ENCODE measurements around the gene IKZF2.

IKZF2 gene

DNA sequence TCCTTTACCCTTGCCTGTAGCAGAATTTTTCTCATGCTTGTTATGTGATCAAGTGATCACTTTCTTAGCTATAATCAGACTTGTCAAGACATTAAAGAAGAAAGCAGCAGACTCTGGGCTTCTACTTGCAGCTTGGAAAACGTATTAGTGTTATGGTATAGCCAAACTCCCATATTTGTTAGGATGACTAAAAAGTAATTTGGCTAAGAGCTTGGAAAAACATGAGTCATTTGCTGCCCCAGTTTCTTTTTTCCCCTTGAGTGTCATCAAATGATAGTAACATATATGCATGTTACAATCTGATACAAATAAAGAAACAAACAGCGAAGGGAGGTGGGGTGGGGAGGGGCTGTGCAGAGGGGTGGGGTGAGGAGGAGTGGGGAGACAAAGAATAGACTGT is 155.5 kb downstream of the IKZF2 start:
- no peak for DNase-seq

DNA sequence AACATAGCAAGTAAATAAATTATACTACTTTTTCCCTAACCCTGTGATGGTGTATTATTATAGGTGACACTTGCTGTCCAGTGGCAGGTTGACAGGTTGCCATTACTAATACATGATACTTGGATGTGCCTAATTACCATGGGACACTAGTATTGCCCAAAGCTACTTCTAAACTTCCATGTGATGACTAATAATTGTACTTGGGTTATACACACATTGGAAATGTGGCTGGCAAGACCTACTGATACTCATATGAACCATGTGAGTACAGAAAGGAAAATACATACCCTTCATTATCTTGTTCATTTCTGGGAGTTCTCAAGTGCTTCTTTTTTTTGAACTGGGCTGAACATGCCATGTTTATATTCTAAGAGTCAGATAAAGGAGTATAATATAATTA is 156.4 kb downstream of the IKZF2 start:
- DNase-seq = no peak

DNA sequence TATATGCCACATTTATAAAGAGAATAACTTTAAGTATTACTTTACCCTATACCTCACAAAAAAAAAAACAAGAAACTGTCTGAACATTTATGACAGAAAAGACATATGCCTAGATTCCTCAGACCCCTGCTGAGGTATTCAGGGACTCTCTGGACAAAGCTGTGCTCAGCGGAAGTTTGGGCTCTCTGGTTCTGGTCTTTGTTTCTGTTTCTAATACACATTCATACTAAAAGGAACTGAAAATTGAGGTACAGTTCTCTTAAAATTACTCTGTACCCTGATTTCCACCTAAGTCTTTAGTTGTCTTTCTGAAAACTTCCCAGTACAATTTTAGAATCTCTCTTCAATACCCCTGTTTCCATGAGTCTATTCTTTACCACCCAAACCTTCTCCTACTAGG is 160.3 kb downstream of the IKZF2 start:
- no peak for DNase-seq

DNA sequence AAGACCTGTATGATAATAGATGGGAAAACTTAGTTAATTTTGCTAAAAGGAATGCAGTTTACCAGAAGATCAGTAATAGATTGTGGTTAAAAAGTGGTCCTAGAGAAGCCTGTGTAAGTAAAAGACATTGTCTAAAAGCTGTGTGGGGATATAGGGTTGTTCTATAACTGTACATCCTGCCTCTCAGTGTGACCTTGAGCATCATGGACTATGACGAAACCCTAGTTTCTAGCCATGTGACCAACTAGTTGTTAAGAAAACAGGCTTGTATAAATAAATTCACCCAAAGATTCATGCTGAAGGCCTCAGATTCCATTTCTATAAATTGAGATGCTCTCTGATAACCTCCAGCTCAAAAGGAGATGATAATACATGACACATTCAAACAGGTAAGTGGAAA is 160.7 kb downstream of the IKZF2 start:
- no peak for DNase-seq

DNA sequence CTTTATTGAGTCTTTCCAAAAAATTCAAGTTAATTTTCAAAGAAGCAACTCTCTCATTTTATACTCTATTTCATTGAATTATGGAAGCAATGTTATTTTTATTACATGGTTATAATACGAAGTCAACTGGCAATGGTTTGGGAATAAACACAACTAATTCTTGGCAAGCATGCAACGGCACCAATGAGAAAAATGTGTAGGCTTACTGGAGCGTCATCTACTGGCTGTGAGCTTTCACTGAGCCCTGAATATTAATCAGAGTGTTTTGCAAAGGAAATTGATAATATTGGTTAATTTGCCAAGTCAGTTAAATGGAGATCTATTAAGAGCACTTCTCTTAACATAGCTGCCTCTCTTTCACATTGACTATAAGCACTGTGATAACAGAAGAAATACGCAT is 163.9 kb downstream of the IKZF2 start:
- no peak for DNase-seq

DNA sequence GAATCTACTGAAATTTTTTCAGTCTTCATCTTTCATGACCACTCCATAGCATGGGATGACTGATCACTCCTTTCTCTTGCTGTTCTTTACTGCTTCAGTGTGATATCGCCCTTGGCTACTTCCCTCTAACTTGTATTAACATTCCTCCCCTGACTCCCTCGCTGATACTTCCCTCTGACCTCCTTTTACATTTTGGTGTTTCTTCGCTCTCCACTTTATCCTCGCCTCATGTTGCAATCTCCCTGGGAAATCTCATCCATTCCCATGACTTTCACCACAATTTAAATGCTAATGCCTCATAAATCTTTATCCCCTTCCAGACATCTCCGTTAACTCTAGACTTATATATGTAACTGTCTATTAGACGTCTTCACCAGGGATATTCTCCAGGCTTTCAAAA is 167.3 kb downstream of the IKZF2 start:
- no peak for DNase-seq

DNA sequence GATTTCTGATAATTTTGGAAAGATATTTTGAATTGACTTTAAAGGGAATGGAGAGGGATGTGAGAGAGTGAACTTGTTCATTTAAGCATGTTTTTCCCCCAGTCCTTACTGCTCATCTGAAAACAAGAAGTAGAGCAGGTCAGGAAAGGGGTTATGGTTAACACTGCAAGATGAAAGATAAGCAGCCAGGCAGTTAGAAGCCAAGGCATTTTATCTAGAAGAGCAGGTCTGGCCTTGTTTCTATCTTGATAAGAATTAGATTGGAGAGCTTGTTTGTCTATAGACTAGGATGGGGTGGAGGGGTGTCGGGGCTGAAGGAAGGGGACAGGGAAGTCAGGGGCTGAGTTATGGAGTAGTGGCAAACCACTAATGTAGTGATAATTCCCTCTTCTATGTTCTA is 171.6 kb downstream of the IKZF2 start:
- no peak for DNase-seq

DNA sequence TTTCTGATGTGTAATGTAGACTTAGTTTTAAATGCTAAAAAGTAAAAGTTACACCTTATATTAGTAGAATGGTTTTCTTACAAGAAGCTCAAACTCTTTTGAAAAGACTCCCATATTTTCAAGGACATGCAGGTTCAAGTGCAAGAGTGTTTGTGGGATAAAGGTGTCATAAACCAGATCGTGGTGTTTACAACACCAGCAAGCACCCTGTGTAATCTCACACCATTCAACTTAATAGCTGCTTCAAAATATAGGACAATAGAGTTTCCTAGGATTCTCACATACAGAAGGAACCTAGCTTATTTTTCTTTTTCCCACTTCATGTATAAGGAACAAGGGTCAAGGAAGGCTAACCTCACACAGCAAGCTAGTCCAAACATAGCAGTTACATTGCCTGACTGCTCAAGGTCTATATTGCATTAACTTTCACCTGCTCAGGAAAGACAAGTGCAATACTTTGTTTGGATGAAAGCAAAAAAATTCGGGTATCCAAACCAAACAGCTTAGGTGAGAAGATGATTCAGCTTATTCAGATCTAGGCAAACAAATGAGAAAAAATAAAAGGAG is 172.3 kb downstream of the IKZF2 start:
- no peak for DNase-seq

DNA sequence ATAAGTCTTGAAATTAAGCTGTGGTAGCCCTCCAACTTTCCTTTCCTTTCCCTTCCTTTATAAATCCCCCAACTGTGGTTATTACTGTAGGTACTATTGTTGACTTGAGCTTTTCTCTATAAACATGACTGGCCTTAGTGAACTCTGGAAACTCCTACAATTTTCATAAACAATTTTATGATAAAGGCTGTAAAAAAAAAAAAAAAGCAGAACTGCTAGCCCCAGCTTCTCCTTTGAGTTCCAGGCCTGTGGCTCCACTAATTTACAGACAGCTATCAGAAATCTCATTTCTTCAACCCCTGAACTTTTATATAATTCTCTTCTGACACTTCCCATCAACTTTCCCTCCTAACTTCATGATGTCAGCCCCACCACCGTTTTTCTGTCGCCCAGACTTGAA is 174.3 kb downstream of the IKZF2 start:
- DNase-seq = no peak

DNA sequence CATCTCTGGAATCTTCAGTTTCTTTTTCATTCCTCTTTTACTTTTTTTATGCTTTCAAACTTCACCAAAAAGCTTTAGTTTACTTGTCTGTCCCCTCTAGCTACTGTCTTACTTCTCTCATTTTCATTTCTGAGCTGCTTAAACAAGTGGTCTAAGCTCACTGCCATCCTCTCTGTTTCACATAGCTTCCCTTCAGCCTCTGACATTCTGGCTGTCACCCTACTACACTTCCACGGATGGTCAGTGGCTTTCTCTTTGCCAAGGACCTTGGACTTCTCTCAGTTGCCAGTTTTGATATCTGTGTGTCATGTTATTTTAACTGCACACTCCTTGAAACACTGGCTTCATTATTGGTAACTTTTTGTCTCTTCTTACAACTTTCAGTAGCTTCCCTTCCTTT is 176.1 kb downstream of the IKZF2 start:
- no peak for DNase-seq

DNA sequence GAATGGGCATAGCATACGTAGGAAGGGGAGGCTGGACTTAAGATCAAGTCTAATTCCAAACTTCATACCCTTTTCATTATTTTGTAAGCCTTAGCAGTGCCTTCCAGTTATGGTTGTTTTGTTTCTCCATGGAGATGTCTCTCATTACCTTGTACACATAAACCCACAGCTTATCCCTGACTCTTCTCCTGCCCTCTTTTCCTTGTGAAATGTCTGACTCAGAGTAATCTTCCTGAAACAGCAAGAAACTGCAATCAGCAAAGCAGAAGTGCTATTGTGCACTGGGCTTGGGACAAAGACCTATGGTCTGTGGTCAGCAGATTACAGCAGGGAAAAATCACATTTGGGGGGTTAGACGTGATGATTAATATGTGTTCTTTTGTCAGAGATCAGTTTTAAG is 176.7 kb downstream of the IKZF2 start:
- DNase-seq = no peak

DNA sequence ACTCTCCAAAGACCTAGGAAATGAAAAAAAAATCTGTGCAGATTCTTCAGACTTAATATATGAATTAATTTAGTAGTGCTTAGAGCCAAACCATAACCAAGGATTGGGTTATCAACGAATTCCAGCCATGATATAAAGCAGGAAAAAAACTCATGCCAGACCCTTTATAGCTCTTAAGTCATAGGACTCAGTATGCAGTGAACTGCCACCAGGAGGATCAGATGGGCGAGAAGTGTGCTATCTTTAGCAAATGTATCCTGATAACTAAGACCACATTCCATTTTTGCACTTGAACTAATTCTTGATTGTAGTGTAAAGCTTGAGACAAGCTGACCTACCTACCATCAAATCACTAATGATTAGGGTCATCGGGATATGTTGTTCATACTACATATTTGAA is 178.1 kb downstream of the IKZF2 start:
- DNase-seq = no peak

DNA sequence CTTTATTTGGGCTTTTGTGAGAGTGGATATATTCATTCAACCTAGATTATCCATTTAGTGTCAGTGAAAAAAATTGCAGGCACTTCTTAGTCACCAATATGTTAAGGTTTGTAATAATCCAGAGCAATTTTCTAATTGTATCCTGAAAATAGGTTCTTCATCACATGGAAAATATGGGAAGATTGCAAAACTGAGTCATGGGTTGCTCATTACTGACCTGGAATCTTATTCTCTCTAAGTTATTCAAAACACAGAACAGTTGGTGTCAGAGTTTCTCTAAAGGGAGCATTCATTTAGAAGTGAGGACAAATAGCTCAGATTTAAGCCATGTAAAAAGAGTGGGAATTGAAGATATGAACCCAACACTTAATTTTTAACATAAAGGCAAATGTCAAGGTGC is 181.3 kb downstream of the IKZF2 start:
- no peak for DNase-seq

DNA sequence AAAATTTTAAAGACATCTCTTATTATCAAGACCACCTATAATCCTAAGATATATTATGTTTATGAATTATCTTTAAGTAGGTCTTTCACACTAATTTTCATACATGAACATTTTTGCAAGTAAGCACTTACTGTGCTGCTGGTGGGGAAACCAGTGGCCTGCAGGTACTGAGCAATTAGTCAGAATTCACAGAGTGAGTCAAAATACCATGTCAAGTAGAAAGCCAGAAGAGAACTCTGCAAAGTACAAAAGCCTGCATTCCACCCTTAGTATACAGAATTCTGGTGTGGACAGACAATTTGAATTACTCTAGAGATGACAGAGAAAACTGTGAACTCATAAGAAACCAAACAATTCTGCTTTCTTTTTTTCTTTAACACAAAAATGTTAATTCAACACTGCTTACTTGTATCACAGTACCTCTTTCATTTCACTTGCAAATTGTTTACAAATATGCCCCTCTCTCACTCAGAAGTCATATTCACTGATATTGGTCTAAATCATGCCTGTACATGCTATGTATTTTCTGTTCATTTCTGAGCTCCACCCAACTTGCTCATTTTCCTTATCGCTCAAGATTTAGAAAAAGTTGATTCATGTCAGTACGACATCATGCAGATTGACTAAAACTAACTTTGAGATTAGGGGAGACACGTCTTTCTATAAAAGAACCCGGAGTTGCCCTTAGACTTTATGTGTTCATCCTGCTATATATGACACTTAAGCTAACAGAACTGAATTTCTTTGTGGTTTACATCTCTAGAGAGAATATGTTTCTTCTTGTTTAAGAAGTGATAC is 182.9 kb downstream of the IKZF2 start:
- peak; percentile 69 for DNase-seq

DNA sequence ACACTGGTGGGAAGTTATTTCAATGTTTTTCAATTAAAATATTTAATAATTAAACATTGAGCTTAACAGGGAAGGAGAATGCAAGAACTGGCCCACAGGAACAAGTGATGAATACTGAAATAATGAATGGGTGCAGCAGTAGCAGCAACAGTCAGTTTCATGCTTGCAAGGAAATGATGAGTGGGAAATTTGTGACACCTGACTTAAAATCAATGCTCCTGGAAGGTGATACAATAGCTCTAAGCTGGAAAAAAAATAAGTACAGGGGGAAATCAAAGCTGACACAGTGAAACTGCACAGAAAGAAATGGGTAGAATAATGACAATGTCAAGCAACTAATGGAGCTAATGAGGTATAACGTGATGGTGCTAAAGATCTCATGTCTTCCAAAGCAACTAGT is 184.5 kb downstream of the IKZF2 start:
- no peak for DNase-seq

DNA sequence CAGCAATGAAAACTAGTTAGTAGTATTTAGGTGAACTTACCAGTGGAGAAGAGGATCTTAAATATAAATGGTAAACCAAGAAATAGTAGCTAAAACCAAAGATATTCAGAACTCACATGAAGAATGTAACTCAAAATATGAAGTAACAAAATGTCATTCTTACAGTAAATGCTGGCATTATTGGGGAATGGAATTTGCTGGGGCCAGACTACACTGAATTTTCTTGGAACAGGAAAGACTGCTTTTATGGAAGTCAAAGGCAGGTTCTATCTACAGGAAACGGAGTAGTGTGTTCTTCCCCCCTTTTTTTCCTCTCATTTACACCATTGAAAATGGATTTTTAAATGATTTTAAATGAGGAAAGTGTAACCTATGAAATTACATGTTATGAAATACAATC is 188.7 kb downstream of the IKZF2 start:
- DNase-seq = no peak

DNA sequence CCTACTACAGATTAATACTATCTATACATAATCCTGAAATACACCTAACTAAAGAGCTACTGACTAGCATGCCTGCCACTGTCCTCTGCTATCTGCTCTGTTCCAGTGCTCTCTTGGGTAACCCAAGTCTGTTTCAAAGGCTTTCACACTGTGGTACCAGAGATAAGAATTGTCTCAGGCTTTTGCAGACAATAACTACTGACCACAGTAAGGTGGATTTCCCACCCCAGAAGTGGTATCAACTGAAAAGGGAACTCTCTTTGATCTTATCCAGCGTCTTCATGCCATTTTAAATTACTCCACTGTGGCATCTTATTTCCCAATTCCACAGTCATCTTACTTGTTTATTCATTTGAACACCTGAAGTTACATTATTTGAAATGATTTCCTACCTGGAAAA is 190.2 kb downstream of the IKZF2 start:
- DNase-seq = peak; percentile 35

DNA sequence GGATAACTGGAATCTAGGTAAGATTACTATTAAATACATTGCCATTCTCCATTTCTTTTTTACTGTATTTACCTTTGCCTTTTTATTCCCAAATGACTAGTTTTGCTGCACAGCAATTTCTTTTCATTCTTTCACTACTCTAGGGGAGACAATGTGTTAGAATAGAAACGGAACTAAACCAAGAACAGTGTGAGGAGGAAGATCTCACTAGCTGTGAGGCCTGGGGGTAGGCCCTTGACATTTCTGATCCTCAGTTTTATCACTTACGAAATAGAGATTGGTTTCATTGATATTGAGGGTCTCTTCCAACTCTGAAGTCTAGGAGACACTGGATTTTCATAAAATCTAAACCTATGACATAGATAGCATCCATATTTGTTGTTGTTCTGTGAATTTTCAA is 191.1 kb downstream of the IKZF2 start:
- DNase-seq = no peak

DNA sequence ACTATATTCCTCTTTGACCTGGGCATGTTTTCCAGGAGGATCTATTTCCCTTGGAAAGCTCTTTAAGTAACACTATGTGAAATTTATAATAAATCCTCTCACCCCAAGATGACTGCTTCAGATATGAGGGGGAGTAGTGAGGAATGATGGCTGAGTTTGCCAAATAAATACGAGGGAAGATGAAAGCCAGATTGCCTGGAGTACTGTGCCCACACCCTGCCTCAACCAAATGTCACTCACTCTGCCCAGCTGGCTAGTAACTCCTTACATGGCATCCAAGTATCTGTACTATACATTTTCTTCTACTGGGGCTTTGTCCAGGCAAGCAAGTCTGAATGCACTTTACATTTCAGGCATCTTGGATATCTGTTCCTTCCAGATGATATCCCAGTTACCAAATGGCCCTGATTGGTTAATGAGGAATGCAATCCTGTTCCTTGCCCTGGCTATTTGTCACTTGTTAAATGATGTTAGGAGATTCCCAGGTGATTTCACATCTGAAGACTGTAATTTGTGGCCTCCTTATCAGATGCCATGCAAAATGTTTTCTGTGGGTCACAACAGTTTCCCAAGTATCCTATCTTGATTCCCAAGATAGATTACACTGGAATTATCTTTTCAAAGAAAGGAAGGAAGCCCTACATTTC is 191.8 kb downstream of the IKZF2 start:
- no peak for DNase-seq

DNA sequence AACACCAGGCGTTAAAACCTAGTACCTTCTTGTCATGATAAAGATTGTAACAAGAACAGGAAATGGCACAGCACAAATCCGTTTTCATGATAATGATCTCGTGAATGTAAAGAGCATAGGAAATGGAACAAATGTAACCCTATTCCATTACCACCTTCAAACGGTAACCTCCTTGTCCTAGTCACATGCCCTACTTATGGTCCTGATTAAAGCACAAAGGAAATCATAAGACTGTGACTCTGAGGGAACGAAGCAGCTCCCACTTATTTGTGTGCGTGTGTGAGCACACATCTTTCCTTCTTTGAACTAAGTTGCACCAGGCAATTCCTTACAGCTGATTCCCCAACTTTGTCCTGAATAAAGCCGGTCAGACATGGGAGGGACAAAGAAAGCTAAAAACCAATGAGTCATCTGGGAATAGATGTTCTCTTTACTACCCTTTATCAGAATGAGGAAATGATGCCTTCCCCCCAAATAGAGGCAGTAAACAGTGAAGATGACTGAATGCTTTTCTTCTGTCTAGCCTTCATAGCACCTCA is 192.6 kb downstream of the IKZF2 start:
- peak; percentile 27 for DNase-seq

DNA sequence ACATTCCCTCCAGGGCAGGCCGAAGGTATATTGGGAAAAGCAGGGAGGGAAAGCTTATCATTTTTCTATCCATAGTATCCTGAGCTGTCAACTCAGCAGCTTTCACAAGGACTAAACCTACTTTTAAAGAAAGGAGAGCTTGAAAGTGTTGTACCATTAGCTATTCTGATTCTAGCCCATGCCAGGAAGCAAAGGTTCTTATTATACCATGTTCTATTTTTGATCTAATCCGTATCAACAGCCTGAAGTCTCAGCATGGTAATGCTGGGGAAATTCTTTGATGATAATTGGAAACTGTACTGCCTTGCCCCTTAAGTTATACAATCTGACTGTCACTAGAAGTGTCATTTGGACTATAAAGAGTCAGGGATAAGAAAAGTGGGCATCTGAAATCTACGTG is 193.3 kb downstream of the IKZF2 start:
- DNase-seq = no peak

DNA sequence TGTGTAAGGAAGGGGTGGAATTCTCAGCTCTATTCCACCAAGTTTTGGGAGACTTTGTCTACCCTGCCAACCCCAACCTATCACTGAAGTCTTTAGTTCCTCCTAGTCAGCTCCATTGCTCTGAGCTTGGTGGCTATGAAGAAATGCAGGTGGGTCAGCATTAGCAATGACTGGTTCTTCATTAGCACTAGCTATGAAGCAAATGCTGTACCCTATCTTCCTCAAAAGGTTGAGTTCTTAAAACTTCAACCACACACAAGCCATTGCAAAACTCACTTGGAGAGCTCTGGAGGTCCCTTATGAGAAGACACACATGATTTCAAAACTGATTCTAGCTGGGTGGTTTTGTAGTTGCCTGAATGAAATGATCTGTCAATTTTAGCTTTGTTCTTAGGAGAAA is 193.8 kb downstream of the IKZF2 start:
- peak; percentile 53 for DNase-seq

DNA sequence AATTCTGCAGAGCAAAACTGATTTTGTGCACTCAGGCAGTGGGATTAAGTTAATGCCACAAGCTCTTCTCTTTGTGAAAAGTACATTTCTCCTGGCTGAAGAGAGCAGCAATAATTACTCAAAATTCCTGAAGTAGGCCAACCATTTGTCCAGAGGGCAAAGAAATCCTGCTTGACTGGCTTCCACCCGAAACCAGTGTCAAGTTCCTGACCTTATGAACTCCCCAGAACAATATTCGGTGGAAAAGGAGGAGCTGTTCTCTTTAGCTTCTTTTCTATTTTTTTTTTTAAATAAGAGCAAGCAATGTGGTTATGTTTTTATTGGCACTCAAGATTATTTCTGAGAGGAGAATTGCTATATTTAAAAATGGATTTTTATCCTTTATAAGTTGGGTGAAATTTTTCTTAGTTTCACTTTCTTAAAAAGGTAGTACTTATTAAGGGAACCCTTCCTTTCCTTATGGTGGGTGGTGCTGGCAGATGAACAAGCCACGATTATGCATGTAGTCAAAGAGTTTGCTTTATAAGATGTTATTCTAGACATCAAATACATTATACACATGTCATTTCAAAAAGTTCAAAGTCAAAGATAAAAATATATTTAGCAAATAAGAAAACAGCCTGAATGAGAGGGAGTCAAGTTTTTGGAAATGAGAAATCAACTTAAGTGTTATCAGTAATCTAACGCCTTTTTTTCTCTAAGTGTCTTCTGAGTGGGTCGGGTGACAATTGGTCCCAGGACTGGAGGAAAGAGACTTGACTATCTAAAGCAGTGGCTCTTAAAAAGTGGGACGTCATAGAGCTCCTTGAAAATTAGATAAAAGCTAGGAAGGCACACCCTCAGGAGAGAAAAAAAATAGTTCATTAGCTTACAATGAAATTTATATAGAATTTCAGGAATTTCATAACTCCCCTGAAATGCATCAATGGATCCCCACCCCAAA is 194.5 kb downstream of the IKZF2 start:
- no peak for DNase-seq

Measured in activated CD4-positive, alpha-beta T cell treated with anti-CD3 and anti-CD28 coated beads, Interleukin-10, Interleukin-2, amounts not matched to agents 100 ng/mL and 50 ng/mL, durations not matched to agents 16 hours and 8 hours (primary cell).